GM10847 (cell line): Measurements from ENCODE around the gene KRT84.

Source experiments
- POLR2A ChIP-seq: IDR thresholded peaks from 2 replicates; pipeline ENCODE4 v1.6.1; 2011; ENCODE audit not compliant: insufficient read length; ENCODE audit errors: extremely low read depth

Gene KRT84

GRCh38 chr12:52372216-52373154 lies 13.0 kb downstream of the KRT84 start:
- TF ChIP-seq POLR2A: no peak

DNA sequence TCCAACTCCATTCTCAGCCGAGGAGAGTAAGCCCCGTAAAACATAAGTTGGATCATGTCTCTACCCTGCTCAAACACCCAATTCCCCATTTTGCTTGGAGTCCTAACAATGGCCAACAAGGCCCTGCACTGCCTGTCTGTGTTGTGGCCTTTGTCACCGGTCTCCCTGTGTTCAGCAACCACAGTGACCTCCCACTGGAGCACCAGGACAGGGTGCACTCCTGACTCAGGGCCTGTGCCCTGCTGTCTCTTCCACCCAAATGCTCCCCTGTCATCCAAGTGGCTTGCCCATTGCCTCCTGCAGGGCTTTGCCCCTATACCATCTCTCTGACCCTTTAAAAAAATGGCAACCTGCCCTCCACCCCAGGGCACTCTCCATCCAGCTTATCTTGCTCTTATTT lies 13.7 kb downstream of the KRT84 start:
- TF ChIP-seq POLR2A: no peak

GRCh38 chr12:52370926-52371608 lies 14.4 kb downstream of the KRT84 start:
- no peak for TF ChIP-seq POLR2A

DNA sequence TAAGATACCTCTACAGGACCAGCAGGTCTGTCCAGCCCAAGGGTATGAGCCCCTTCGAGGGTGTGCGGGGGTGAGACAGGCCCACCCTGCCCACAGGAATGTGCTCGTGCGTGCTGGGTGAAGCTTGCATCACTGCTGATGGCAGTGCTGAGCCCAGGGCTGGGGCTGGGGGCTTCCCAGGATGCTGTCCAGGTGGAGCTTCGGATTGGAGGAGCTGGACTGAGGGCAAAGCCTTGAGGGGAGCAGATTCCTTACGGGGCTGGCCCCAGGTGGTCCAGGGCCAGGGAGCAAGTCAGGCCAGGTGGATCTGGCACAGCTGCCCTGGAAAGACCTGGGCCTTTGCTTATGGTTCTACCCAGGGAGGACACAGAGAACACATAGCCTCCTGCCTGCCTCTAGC lies 15.6 kb downstream of the KRT84 start:
- TF ChIP-seq POLR2A: no peak

DNA sequence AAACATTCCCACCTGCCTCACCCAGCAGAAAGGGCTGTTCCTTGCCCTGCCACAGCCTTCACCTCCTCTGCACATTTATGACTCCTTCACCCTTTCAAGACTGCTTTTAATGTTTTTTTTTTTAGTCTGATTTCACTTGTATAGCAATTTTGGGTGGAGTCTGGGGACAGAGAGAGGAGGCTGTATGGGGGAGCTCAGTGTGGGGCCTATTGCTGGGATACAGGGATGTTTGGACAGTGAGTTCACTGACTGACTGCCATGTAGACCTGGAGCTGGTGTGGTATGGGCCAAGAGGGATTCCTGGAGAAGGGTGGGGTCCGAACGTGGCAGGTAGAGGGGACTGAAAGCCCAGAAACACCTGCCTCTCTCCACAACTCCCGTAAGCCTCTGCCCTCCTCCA lies 16.2 kb downstream of the KRT84 start:
- no peak for TF ChIP-seq POLR2A

DNA sequence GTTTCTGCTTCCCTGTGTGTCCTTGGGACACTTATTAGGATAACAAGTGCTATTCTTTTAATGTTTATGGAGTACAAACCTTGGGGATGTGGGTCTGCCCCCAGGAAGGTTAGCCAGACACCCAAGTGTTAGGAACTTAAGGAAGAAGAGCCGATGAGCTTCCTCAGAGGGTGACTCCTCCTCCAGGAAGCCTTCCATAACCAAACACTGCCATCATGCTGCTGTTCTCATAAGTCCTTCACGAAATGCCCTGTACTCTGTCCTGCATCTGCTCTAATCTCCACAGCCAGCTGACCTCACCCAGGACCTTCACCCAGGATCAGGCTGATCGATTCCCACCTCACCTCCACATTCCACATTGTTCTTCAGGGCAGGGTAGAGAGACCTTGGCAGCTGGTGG lies 16.9 kb downstream of the KRT84 start:
- TF ChIP-seq POLR2A: no peak

- no peak for TF ChIP-seq POLR2A
These were observed 17.6 kb downstream of the KRT84 start for GRCh38 chr12:52367876-52368275.

DNA sequence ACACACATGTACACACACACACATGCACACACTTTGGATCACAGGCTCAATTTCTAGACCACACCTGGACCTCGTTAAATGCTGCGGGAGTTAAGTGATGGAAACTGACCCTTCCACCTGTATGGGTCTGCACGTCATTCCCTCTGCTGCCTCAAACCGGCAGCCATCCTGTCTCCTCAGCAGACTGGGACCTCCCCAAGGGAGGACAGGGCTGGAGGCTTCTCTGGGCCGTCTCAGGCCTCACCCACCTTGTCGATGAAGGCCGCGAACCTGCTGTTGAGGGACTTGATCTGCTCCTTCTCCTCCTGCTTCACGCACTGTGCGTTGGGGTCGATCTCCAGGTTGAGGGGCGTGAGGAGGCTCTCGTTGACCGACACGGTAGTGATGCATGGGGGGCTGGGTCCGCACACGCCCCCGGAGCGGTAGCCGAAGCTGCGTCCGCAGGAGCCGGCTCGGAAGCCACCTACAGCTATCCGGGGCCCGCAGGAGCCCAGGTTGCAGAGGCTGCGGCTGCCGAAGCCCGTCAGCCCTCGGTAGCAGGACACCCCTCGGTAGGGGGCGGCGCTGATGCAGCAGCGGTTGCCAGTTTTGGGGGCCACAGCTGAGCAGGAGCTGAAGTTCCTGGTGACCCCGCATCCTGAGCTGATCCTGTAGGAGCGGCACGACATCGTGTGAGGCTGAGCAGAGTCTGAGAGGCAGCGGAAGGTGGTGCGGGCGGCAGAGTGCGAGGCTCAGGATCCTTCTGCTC lies 18.5 kb downstream of the KRT84 start, which contains the start of gene KRT85:
Gene KRT85, minus strand, starts transcription at position 744 of the 748 bp plus-strand sequence. Its CDS starts 76 bp downstream, at position 668.
- no peak for TF ChIP-seq POLR2A

DNA sequence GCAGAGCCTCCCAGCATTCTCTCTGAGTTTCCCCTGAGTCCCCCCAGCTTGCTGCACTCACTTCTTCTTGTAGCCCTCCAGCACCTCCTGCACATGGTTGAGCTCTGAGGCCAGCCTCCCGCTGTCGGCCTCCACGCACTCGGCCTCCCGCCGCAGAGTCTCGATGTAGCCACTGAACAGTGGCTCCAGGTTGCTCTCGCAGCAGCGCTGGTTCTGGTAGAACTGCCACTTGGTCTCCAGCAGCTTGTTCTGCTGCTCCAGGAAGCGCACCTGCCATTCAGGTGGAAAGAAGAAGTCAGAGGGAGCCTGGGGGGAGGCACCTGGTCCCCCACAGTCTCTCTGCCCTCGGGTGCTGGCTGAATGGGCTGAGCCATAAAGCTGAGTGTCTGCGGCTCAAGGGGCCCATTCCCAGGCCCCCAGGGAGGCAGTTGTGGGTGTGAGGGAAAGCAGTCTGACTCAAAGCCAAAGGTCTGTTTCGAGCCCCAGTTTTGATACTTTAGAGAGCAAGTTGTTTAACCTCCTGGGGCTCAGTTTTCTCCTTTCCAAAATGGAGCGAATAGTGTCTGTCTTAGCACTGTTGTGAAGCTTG lies 20.5 kb downstream of the KRT84 start:
- no peak for TF ChIP-seq POLR2A

GRCh38 chr12:52364061-52364460 lies 21.4 kb downstream of the KRT84 start:
- no peak for TF ChIP-seq POLR2A

GRCh38 chr12:52363111-52363679 lies 22.3 kb downstream of the KRT84 start:
- TF ChIP-seq POLR2A: no peak

DNA sequence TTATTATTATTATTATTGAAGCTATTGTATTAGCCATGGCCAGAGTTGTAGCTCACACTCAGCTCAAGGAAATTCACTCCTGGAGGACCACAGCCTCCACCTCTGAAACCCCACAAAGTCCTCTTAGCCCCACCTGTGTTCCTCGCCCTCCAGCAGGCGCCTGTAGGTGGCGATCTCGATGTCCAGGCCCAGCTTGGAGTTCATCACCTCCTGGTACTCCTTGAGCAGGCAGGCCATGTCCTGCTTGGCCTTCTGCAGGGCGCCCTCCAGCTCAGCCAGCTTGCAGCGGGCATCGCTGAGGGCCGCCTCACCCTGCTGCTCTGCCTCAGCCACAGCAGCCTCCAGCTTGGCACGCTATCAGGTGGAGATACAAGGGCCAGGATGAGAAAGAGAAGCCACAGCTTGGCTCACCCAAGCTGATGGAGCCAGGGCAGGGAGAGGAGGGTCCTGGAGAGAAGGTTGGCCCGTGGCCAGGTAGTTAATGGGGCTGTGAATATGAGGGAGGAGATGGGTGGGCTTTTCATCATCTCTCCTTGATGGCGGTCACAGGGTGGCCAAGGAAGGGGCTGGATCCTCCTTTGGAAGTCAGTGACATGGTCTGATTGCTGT lies 23.2 kb downstream of the KRT84 start:
- no peak for TF ChIP-seq POLR2A

GRCh38 chr12:52361553-52361952 lies 23.9 kb downstream of the KRT84 start:
- TF ChIP-seq POLR2A: no peak

- no peak for TF ChIP-seq POLR2A
These were observed 24.7 kb downstream of the KRT84 start for GRCh38 chr12:52360663-52361271.
